IMR-90 (cell line): ENCODE measurements around the gene COA1. TPM values are rescaled to one million over a fixed set of nuclear protein-coding genes. Genes with fewer than 3 reads are reported as not detected.
"Not testable (repeated sequence)": the region's sequence is repeated elsewhere in the genome, so short reads cannot be mapped to it uniquely, and the experiment has no call there.

Experiments
- ATAC-seq: fragments of 200-7000 bp; cut with Tn5 transposase; 2 replicates; pipeline ENCODE4 v1.9.1; 2020; ENCODE audit warnings: low read depth, mild to moderate bottlenecking, moderate library complexity
- BruUV-seq: library from RNA; stranded (reverse); fragments of 400-500 nt; replicated peaks from 2 replicates; lab custom pipeline; 2021; lab: Mats Ljungman, UMichigan
- CTCF ChIA-PET: fragments of 300-600 bp; formaldehyde crosslinking; extraction: SDS; loops from one replicate; lab custom pipeline; 2021; ENCODE audit warnings: antibody characterized with exemption; lab: Yijun Ruan, JAX
- POLR2A ChIA-PET: fragments of 300-600 bp; sonication (Branson Sonifier 250); formaldehyde crosslinking; loops from one replicate; lab custom pipeline; 2022; ENCODE audit warnings: antibody characterized with exemption; ENCODE audit not compliant: unreplicated experiment; lab: Charles Lee
- DNase-seq: peaks from one replicate; pipeline ENCODE4 v3.0.0; 2013
- H2AFZ ChIP-seq: replicated peaks from 2 replicates; pipeline ENCODE3; 2013; ENCODE audit warnings: low read length, mild to moderate bottlenecking; ENCODE audit not compliant: poor library complexity
- H2AK5ac ChIP-seq: 2 replicates; pipeline ENCODE4 v1.6.1; 2013; ENCODE audit warnings: low read depth, low read length, inconsistent platforms
- H2AK9ac ChIP-seq: replicated peaks from 2 replicates; pipeline ENCODE3; 2013; ENCODE audit warnings: mild to moderate bottlenecking, low read depth, low read length, moderate library complexity; ENCODE audit not compliant: poor library complexity
- H2BK120ac ChIP-seq: 2 replicates; pipeline ENCODE4 v1.6.1; 2013; ENCODE audit warnings: low read depth, low read length, inconsistent platforms
- H2BK15ac ChIP-seq: 3 replicates; pipeline ENCODE4 v1.6.1; 2013; ENCODE audit warnings: low read depth, low read length, inconsistent platforms
- H2BK20ac ChIP-seq: 2 replicates; pipeline ENCODE4 v1.6.1; 2013; ENCODE audit warnings: low read depth, mild to moderate bottlenecking, inconsistent platforms, low read length, moderate library complexity
- H2BK5ac ChIP-seq: 2 replicates; pipeline ENCODE4 v1.6.1; 2013; ENCODE audit warnings: mild to moderate bottlenecking, low read depth, low read length, inconsistent platforms; ENCODE audit not compliant: poor library complexity, severe bottlenecking
- H3K14ac ChIP-seq: replicated peaks from 2 replicates; pipeline ENCODE4 v1.6.1; 2013; ENCODE audit warnings: low read depth, low read length, inconsistent platforms
- H3K18ac ChIP-seq: 2 replicates; pipeline ENCODE4 v1.6.1; 2013; ENCODE audit warnings: low read depth, low read length, control low read depth
- H3K23ac ChIP-seq: 2 replicates; pipeline ENCODE4 v1.6.1; 2013; ENCODE audit warnings: low read depth, low read length, inconsistent platforms
- H3K27ac ChIP-seq: 2 replicates; pipeline ENCODE4 v1.5.1; 2013; ENCODE audit warnings: mild to moderate bottlenecking, control low read depth, low read length; ENCODE audit not compliant: insufficient read depth
- H3K27me3 ChIP-seq: 2 replicates; pipeline ENCODE4 v1.6.1; 2013; ENCODE audit warnings: low read length; ENCODE audit not compliant: control insufficient read depth, insufficient read depth
- H3K36me3 ChIP-seq: 2 replicates; pipeline ENCODE4 v1.6.1; 2013; ENCODE audit warnings: low read length, mixed read lengths; ENCODE audit not compliant: control insufficient read depth, insufficient read depth
- H3K4ac ChIP-seq: 2 replicates; pipeline ENCODE4 v1.6.1; 2013; ENCODE audit warnings: low read depth, low read length, inconsistent platforms
- H3K4me1 ChIP-seq: 2 replicates; pipeline ENCODE4 v1.6.1; 2013; ENCODE audit warnings: low read length, mixed read lengths; ENCODE audit not compliant: control insufficient read depth, insufficient read depth
- H3K4me2 ChIP-seq: 2 replicates; pipeline ENCODE4 v1.6.1; 2013; ENCODE audit warnings: low read depth, mild to moderate bottlenecking, control low read depth, low read length, moderate library complexity
- H3K4me3 ChIP-seq: 2 replicates; pipeline ENCODE4 v1.5.1; 2013; ENCODE audit warnings: low read depth, mild to moderate bottlenecking, control low read depth, low read length, moderate library complexity; ENCODE audit not compliant: insufficient read depth
- H3K56ac ChIP-seq: 2 replicates; pipeline ENCODE4 v1.6.1; 2013; ENCODE audit warnings: low read length, inconsistent platforms; ENCODE audit not compliant: insufficient read depth; ENCODE audit errors: extremely low read depth
- H3K79me1 ChIP-seq, 2 experiments: 2 replicates each; pipeline ENCODE4 v1.6.1; 2013; ENCODE audit warnings: low read length in 2 of 2, inconsistent platforms in 1 of 2, low read depth in 1 of 2
- H3K9ac ChIP-seq: 2 replicates; pipeline ENCODE4 v1.6.1; 2013; ENCODE audit warnings: low read depth, low read length, control low read depth
- H3K9me1 ChIP-seq: 2 replicates; pipeline ENCODE4 v1.6.1; 2013; ENCODE audit warnings: low read length, inconsistent platforms; ENCODE audit not compliant: insufficient read depth
- H3K9me3 ChIP-seq: 2 replicates; pipeline ENCODE4 v1.6.1; 2013; ENCODE audit warnings: low read length; ENCODE audit not compliant: control insufficient read depth, insufficient read depth
- H4K20me1 ChIP-seq: 2 replicates; pipeline ENCODE4 v1.6.1; 2013; ENCODE audit warnings: low read length, inconsistent platforms; ENCODE audit not compliant: insufficient read depth
- H4K5ac ChIP-seq: 2 replicates; pipeline ENCODE4 v1.6.1; 2013; ENCODE audit warnings: mild to moderate bottlenecking, low read depth, low read length, control low read depth
- H4K8ac ChIP-seq, 2 experiments: 2 replicates each; pipeline ENCODE4 v1.6.1; 2013; ENCODE audit warnings: low read depth in 2 of 2, low read length in 2 of 2, control low read depth in 1 of 2, inconsistent platforms in 1 of 2
- H4K91ac ChIP-seq: 2 replicates; pipeline ENCODE4 v1.6.1; 2013; ENCODE audit warnings: low read depth, low read length, inconsistent platforms; ENCODE audit not compliant: insufficient read depth
- MAFK ChIP-seq: IDR thresholded peaks from 2 replicates; pipeline ENCODE4 v1.6.1; 2012; ENCODE audit warnings: low read depth, low read length, improper control_type of control experiment
- MXI1 ChIP-seq: IDR thresholded peaks from 2 replicates; pipeline ENCODE4 v1.6.1; 2012; ENCODE audit warnings: low read depth, mild to moderate bottlenecking, low read length, moderate library complexity, borderline replicate concordance
- POLR2A ChIP-seq: IDR thresholded peaks from 2 replicates; pipeline ENCODE4 v1.6.1; 2012; ENCODE audit warnings: mild to moderate bottlenecking, low read depth, low read length
- USF2 ChIP-seq: fragments of 150-350 bp; IDR thresholded peaks from 2 replicates; pipeline ENCODE4 v1.6.1; 2017; ENCODE audit warnings: mild to moderate bottlenecking, antibody characterized with exemption, low read length, low read depth
- WGBS, 2 experiments: methylation state at CpG; one replicate each; pipeline versions ENCODE4 v1.1.5 to v1.1.7; 2013; ENCODE audit warnings: missing lambda C conversion rate in 2 of 2; ENCODE audit not compliant: insufficient read length in 1 of 2; ENCODE audit errors: extremely low coverage in 2 of 2; 5-methylcytosine and 5-hydroxymethylcytosine counted together
- dilution Hi-C: fragments of 300-500 bp; cut with HindIII; formaldehyde crosslinking; loops from one replicate; pipeline ENCODE4 v1.14.3; 2018; ENCODE audit warnings: low sequenced_read_pairs; ENCODE audit not compliant: unreplicated experiment
- in situ Hi-C: fragments of 300-500 bp; cut with MboI; formaldehyde crosslinking; loops from 3 replicates; pipeline ENCODE4 v1.14.3; 2019; ENCODE audit warnings: low sequenced_read_pairs, inconsistent platforms, mixed read lengths
- intact Hi-C: fragments of 100-400 bp; cut with micrococcal nuclease; formaldehyde crosslinking; loops from 2 replicates; pipeline ENCODE4 v1.10.0; 2022
- polyA plus RNA-seq, 3 experiments: library from polyadenylated mRNA; depleted of rRNA; stranded (reverse); fragments of >200 nt; gene quantifications; 2 replicates each; pipeline ENCODE4 v1.2.3, GENCODE V29; 2012; ENCODE audit warnings: low replicate concordance in 1 of 3
- total RNA-seq: library from RNA; depleted of rRNA; stranded (reverse); fragments of >200 nt; gene quantifications from 2 replicates; pipeline ENCODE4 v1.2.3, GENCODE V29; 2012

The COA1 gene
- total and polyA plus RNA-seq, 2 of the 4 experiments (the other 2 are of a cell fraction), result 34.2 to 59.5 TPM

DNA sequence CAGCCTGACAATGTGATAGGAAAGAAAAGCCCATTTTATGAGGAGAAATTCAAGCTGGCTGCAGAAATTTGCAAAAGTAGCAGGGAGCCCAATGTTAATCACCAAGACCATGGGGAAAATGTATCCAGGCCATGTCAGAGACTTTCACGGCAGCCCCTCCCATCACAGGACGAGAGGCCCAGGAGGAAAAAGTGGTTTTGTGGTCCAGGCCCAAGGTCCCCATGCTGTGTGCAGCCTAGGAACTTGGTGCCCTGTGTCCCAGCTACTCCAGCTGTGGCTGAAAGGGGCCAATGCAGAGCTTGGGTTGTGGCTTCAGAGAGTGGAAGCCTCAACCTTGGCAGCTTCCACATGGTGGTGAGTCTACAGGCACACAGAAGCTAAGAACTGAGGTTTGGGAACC lies 12.7 kb downstream of the COA1 start:
- H3K4me3 ChIP-seq, result no peak overlapping the region
- H2AK9ac ChIP-seq, result no peak overlapping the region
- H2BK5ac ChIP-seq, result no peak overlapping the region
- H3K36me3 ChIP-seq, result no peaks in the 10 kb centered on the region
- H3K9ac ChIP-seq, result no peak overlapping the region
- no peaks in the 10 kb centered on the region for H3K27me3 ChIP-seq
- no peak overlapping the region for H3K23ac ChIP-seq
- no peaks in the 10 kb centered on the region for H3K9me1 ChIP-seq
- no peak for ATAC-seq
- CTCF ChIA-PET, result interaction anchor here (0.6 to 0.7 kb wide), 2 partner anchors 134 to 1949 kb away, joined by 3 read pairs; no protein-coding TSS in a partner anchor
- no peak overlapping the region for H2AK5ac ChIP-seq
- H3K79me1 ChIP-seq, result peaks cover 13 to 28% of the 10 kb centered on the region in 2 experiments
- H3K4me1 ChIP-seq, result peaks cover 2% of the 10 kb centered on the region; the same call in 1 of the 2 replicates
- DNase-seq, result no peak
- no peak overlapping the region for H3K18ac ChIP-seq
- H4K8ac ChIP-seq, result no peak overlapping the region
- peaks cover 5% of the 10 kb centered on the region; the same call in 1 of the 2 replicates for H4K20me1 ChIP-seq
- no peak overlapping the region for H4K91ac ChIP-seq
- no peak overlapping the region for H3K14ac ChIP-seq
- no TSS peak for BruUV-seq
- intact Hi-C loops, result no loop called here
- POLR2A ChIA-PET, result no interaction called here
- H3K27ac ChIP-seq, result no peak overlapping the region
- H3K56ac ChIP-seq, result no peak overlapping the region
- H2BK120ac ChIP-seq, result no peak overlapping the region
- H2AFZ ChIP-seq, result no peak overlapping the region
- no peak overlapping the region for H2BK20ac ChIP-seq
- H3K4ac ChIP-seq, result no peak overlapping the region
- no CpG with 5 or more reads among the region's 2 CpGs for WGBS, 2 experiments
- no peak for TF ChIP-seq MXI1
- TF ChIP-seq MAFK, result no peak
- no peak for TF ChIP-seq USF2
- no peak for TF ChIP-seq POLR2A
- no peaks in the 10 kb centered on the region for H3K9me3 ChIP-seq
- no peak overlapping the region for H2BK15ac ChIP-seq
- dilution Hi-C loops, result no loop called here
- in situ Hi-C loops, result loop anchor here (25.0 kb wide), 1 partner anchor 454 kb away; no protein-coding TSS in a partner anchor
- no peak overlapping the region for H3K4me2 ChIP-seq
- H4K5ac ChIP-seq, result no peak overlapping the region

GRCh38 chr7:43715966-43716365 lies 13.4 kb downstream of the COA1 start:
- H4K20me1 ChIP-seq, H3K4me2 ChIP-seq, H3K18ac ChIP-seq, H3K4ac ChIP-seq, H2BK120ac ChIP-seq, H4K5ac ChIP-seq, H2BK20ac ChIP-seq, H3K27ac ChIP-seq, H3K4me1 ChIP-seq, intact Hi-C loops, H2AK9ac ChIP-seq, H3K4me3 ChIP-seq, DNase-seq, H3K27me3 ChIP-seq, H2BK5ac ChIP-seq, ATAC-seq, H3K56ac ChIP-seq, H3K14ac ChIP-seq, H4K91ac ChIP-seq, BruUV-seq, H2AFZ ChIP-seq, H2BK15ac ChIP-seq, H3K9ac ChIP-seq, POLR2A ChIA-PET, H2AK5ac ChIP-seq, H3K23ac ChIP-seq, dilution Hi-C loops, H4K8ac ChIP-seq, H3K36me3 ChIP-seq, H3K9me3 ChIP-seq, H3K9me1 ChIP-seq, CTCF ChIA-PET: not testable (repeated sequence)
- WGBS, 2 experiments, result no CpG with 5 or more reads among the region's 2 CpGs
- in situ Hi-C loops, result loop anchor here (25.0 kb wide), 1 partner anchor 454 kb away; no protein-coding TSS in a partner anchor
- H3K79me1 ChIP-seq, result peaks cover 13 to 30% of the 10 kb centered on the region in 2 experiments
